ENCODE data around the gene YARS2. TPM values are rescaled to one million over a fixed set of nuclear protein-coding genes. Genes with fewer than 3 reads are reported as not detected.
A peak's percentile ranks its signal among the peaks of the same experiment; 100 is the strongest.

Gene YARS2
- total RNA-seq (2011; cell fraction: chromatin; rRNA removed; ENCODE audit: low replicate concordance): 21.3 and 22.4 TPM in 2 replicates
- 26.5 and 26.7 TPM in 2 replicates for total RNA-seq (2011; cell fraction: nucleolus; rRNA removed)
- 17.7 and 18.4 TPM in 2 replicates for total RNA-seq (2011; cell fraction: nucleoplasm; rRNA removed)
- 28.7 and 34.4 TPM in 2 replicates for total RNA-seq (2014; rRNA removed)
- 40.6 and 42.2 TPM in 2 replicates for total RNA-seq (2014; rRNA removed; fragmentation: Illumina TruSeq; extraction: Trizol)
- total RNA-seq (2015; rRNA removed; fragmentation: Illumina TruSeq; extraction: Trizol): 36.5 and 40.9 TPM in 2 replicates
- total RNA-seq (2021): 24.2 and 25.1 TPM in 2 replicates
- 29.8 and 37.5 TPM in 2 replicates for polyA plus RNA-seq (2011; rRNA removed)
- polyA plus RNA-seq (2011; cell fraction: cytosol; rRNA removed): 24.0 and 30.5 TPM in 2 replicates
- polyA plus RNA-seq (2011; cell fraction: nucleus; rRNA removed): 16.9 and 21.7 TPM in 2 replicates
- 13.5 and 24.6 TPM in 2 replicates for polyA plus RNA-seq (2012)
- 19.9 and 23.1 TPM in 2 replicates for polyA plus RNA-seq (2014; fragmentation: Illumina TruSeq; extraction: Trizol)
- 10 to 100 TPM; 15.2 to 18.4 TPM for polyA plus RNA-seq (2014; fragmentation: Nextera tagmentation; extraction: Ambion mirVana)
- 30.3 and 35.0 TPM in 2 replicates for polyA plus RNA-seq (2014; rRNA removed)
- 24.1 and 24.8 TPM in 2 replicates for polyA minus RNA-seq (2011; rRNA and poly(A)+ RNA removed)
- polyA minus RNA-seq (2011; cell fraction: cytosol; rRNA and poly(A)+ RNA removed): 11.0 and 17.3 TPM in 2 replicates
- 25.0 and 29.8 TPM in 2 replicates for polyA minus RNA-seq (2011; cell fraction: nucleus; rRNA and poly(A)+ RNA removed)
- Bru-seq, nascent RNA: percentile 89 among the genes with signal in this experiment
- BruChase-seq, experiment 1, labeled RNA remaining after a 2-hour chase: percentile 76 among the genes with signal in this experiment
- BruChase-seq, experiment 2, labeled RNA remaining after a 6-hour chase: percentile 77 among the genes with signal in this experiment
- long read RNA-seq, experiment 1, transcript YARS2-201 (5 exons, 2,122 nt): major isoform, 69 of 83 reads
- long read RNA-seq, experiment 1, partial matches to known transcripts: 2 of 83 reads
- long read RNA-seq, experiment 1, other reads (novel, unspliced or antisense): 12 of 83 reads
- long read RNA-seq, experiment 2, transcript YARS2-201 (5 exons, 2,122 nt): major isoform, 26 of 33 reads
- long read RNA-seq, experiment 2, partial matches to known transcripts: 4 of 33 reads
- long read RNA-seq, experiment 2, other reads (novel, unspliced or antisense): 3 of 33 reads
- long read RNA-seq, experiment 3, transcript YARS2-201 (5 exons, 2,122 nt): major isoform, 54 of 58 reads
- long read RNA-seq, experiment 3, partial matches to known transcripts: 1 of 58 reads
- long read RNA-seq, experiment 3, other reads (novel, unspliced or antisense): 3 of 58 reads

GRCh38 chr12:32755654-32756475 lies at the start of gene YARS2:
Gene YARS2, minus strand, starts transcription at chr12:32755897. Its CDS starts 23 bp downstream, at chr12:32755874.
- peaks cover 30% of the 10 kb centered on the region for H3K36me3 ChIP-seq (ENCODE audit: control insufficient read depth, insufficient read depth, low read length)
- in situ Hi-C loops (cut with MboI): loop anchor here (5.0 kb wide), 1 partner anchor 1266 kb away; the partner anchor contains the start of gene ALG10
- ChIA-PET CTCF (ENCODE audit: low intra/inter-chr PET ratio) (interaction anchor here (0.5 to 2.4 kb wide), 8 partner anchors 134 to 1462 kb away, joined by 3 to 21 read pairs (median 5); partner anchors contain the start of gene ALG10), POLR2A (interaction anchor here (0.7 to 2.3 kb wide), 14 partner anchors 14 to 998 kb away, joined by 3 to 7 read pairs (median 4); no protein-coding TSS in a partner anchor)
- no peaks in the 10 kb centered on the region for H3K27me3 ChIP-seq (ENCODE audit: control insufficient read depth in 2 of 2, insufficient read depth in 2 of 2, low read length in 2 of 2)
- peaks cover 4 to 5% of the 10 kb centered on the region in 2 experiments; a peak in 1 of 5 replicates for H3K4me1 ChIP-seq (replicated peaks in 1 of 2; ENCODE audit: control insufficient read depth in 2 of 2, insufficient read depth in 2 of 2, low read length in 2 of 2)
- H3K79me2 ChIP-seq (ENCODE audit: control insufficient read depth, insufficient read depth, low read length): peaks cover 33% of the 10 kb centered on the region
- 1% methylated on average over 39 of the region's 39 CpGs for WGBS (ENCODE audit: insufficient coverage, low coverage, missing lambda C conversion rate)
- H3K27ac ChIP-seq (ENCODE audit: extremely low read depth, low read depth, low read length): peak within 1 kb of the TSS; percentile 69
- H3K4me3 ChIP-seq: peak within 1 kb of the TSS; percentile 73
- peak within 1 kb of the TSS; percentile 83 for H3K4me2 ChIP-seq (ENCODE audit: insufficient read depth, low read length)
- no peaks in the 10 kb centered on the region for H4K20me1 ChIP-seq (replicated peaks; ENCODE audit: control insufficient read depth, insufficient read depth, low read length)
- DNase-seq (ENCODE audit: extremely low read depth in 1 of 4, low spot score in 3 of 4): peak; percentile 83 to 98 (median 88)
- intact Hi-C loops (cut with micrococcal nuclease): loop anchor here (1.0 to 10.0 kb wide), 7 partner anchors 163 to 1369 kb away; partner anchors contain the start of genes ALG10 and ETFBKMT
- no TSS peak for BruUV-seq (replicated peaks)
- ATAC-seq: peak; percentile 95
- H3K9me3 ChIP-seq (replicated peaks; ENCODE audit: control insufficient read depth, insufficient read depth, low read depth, low read length): no peaks in the 10 kb centered on the region
- peak within 1 kb of the TSS; percentile 89 to 96 for H3K9ac ChIP-seq (ENCODE audit: insufficient read depth in 1 of 2, low read depth in 2 of 2, low read length in 2 of 2)
- peak within 1 kb of the TSS; percentile 97 for H2AFZ ChIP-seq (ENCODE audit: low read depth, low read length)
- no peaks in the 10 kb centered on the region for H3K9me1 ChIP-seq (ENCODE audit: control insufficient read depth, insufficient read depth, low read length)
- FAIRE-seq: peak; percentile 99
- TF ChIP-seq SMAD4 (CRISPR knock-in tag; conservative IDR thresholded peaks at IDR 0.05): no peak
- no peak for TF ChIP-seq KAT8 (IDR thresholded peaks at IDR 0.05; ENCODE audit: low read depth)
- no peak for TF ChIP-seq ZNF263 (CRISPR knock-in tag; IDR thresholded peaks at IDR 0.05; ENCODE audit: borderline replicate concordance)
- 0 out of 2 replicates have a peak, but pooled peaks have one; percentile 23 for TF ChIP-seq GTF2E2 (tag; IDR thresholded peaks at IDR 0.05)
- TF ChIP-seq ATF2 (CRISPR knock-in tag; IDR thresholded peaks at IDR 0.05): 0 out of 2 replicates have a peak, but pooled peaks have one; percentile 9
- TF ChIP-seq MAZ (CRISPR knock-in tag; conservative IDR thresholded peaks at IDR 0.05 in 1 of 2, IDR thresholded peaks at IDR 0.05 in 1 of 2): peak in 1 of 2 experiments; percentile 42; a peak in 1 of 4 replicates
- no peak for TF ChIP-seq ZNF354B (CRISPR knock-in tag; IDR thresholded peaks at IDR 0.05)
- TF ChIP-seq CTBP1 (IDR thresholded peaks at IDR 0.05; ENCODE audit: borderline replicate concordance): no peak; the same call in 1 of the 2 replicates

All from K562 (cell line).